Parathyroid adenoma (tissue), 2 donors: ENCODE data around the gene MLKL.
"Not testable (repeated sequence)": the region's sequence is repeated elsewhere in the genome, so short reads cannot be mapped to it uniquely, and the experiment has no call there.

ENCODE experiments used
- H2AFZ ChIP-seq: fragments of 300-600 bp; sonication (generic); one replicate; pipeline ENCODE4 v1.7.0; 2017; ENCODE audit warnings: antibody characterized with exemption, mild to moderate bottlenecking
- H3K27ac ChIP-seq: fragments of 300-600 bp; sonication (generic); one replicate; pipeline ENCODE4 v1.7.0; 2017
- H3K27me3 ChIP-seq: fragments of 300-600 bp; sonication (generic); one replicate; pipeline ENCODE4 v1.7.0; 2017; ENCODE audit warnings: low read length; ENCODE audit not compliant: control insufficient read depth, insufficient read depth
- H3K36me3 ChIP-seq: fragments of 300-600 bp; sonication (generic); one replicate; pipeline ENCODE4 v1.7.0; 2017; ENCODE audit warnings: low read length; ENCODE audit not compliant: control insufficient read depth, insufficient read depth
- H3K4me1 ChIP-seq: fragments of 300-600 bp; sonication (generic); one replicate; pipeline ENCODE4 v1.7.0; 2017; ENCODE audit warnings: control low read depth
- H3K4me2 ChIP-seq: fragments of 300-600 bp; sonication (generic); one replicate; pipeline ENCODE4 v1.7.0; 2017; ENCODE audit warnings: low read length
- H3K4me3 ChIP-seq: fragments of 300-600 bp; sonication (generic); one replicate; pipeline ENCODE4 v1.7.0; 2017; ENCODE audit warnings: low read depth, low read length
- H3K79me2 ChIP-seq: fragments of 300-600 bp; sonication (generic); one replicate; pipeline ENCODE4 v1.7.0; 2017; ENCODE audit warnings: control low read depth
- H3K9ac ChIP-seq: fragments of 300-600 bp; sonication (generic); one replicate; pipeline ENCODE4 v1.7.0; 2017; ENCODE audit warnings: mild to moderate bottlenecking
- H3K9me3 ChIP-seq: fragments of 300-600 bp; sonication (generic); one replicate; pipeline ENCODE4 v1.7.0; 2017; ENCODE audit warnings: low read length; ENCODE audit not compliant: control insufficient read depth
- CTCF ChIP-seq: fragments of 300-600 bp; sonication (generic); IDR thresholded peaks from one replicate; pipeline ENCODE4 v1.7.0; 2017; ENCODE audit warnings: antibody characterized with exemption, mild to moderate bottlenecking
- donor health status: primary hyperparathyroidism.

Gene MLKL

GRCh38 chr16:74660383-74660782 is 40.3 kb downstream of the MLKL start:
- H3K27ac ChIP-seq: no peak overlapping the region
- H3K4me1 ChIP-seq: no peaks in the 10 kb centered on the region
- no peak overlapping the region for H2AFZ ChIP-seq
- H3K27me3 ChIP-seq: no peaks in the 10 kb centered on the region
- TF ChIP-seq CTCF: no peak
- H3K79me2 ChIP-seq: peaks cover 36% of the 10 kb centered on the region
- no peak overlapping the region for H3K9ac ChIP-seq
- H3K9me3 ChIP-seq: no peaks in the 10 kb centered on the region
- no peak overlapping the region for H3K4me3 ChIP-seq
- no peak overlapping the region for H3K4me2 ChIP-seq
- no peaks in the 10 kb centered on the region for H3K36me3 ChIP-seq

DNA sequence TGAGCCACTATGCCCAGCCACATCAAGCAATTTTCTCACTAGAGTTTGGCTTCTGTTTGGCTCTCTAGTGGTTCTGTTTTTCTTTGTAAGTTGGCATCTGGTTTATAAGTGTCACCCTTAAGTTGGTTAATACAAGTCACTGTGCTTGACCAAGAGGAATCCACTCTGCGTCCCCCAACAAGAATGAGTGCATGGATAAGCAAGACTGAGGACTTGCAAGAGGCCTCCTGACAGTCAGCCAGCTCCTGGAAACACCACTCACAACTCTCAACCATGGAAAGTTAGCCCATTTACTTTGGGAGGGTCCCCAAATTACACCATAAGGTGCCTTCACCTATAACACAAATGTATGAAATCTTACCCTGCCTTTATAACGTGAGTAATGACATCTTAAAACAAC is 41.6 kb downstream of the MLKL start:
- no peaks in the 10 kb centered on the region for H3K9me3 ChIP-seq
- no peak overlapping the region for H3K9ac ChIP-seq
- H3K4me2 ChIP-seq: no peak overlapping the region
- H3K36me3 ChIP-seq: no peaks in the 10 kb centered on the region
- no peaks in the 10 kb centered on the region for H3K4me1 ChIP-seq
- H3K79me2 ChIP-seq: peaks cover 36% of the 10 kb centered on the region
- H3K4me3 ChIP-seq: no peak overlapping the region
- H3K27ac ChIP-seq: no peak overlapping the region
- no peak overlapping the region for H2AFZ ChIP-seq
- TF ChIP-seq CTCF: no peak
- no peaks in the 10 kb centered on the region for H3K27me3 ChIP-seq

DNA sequence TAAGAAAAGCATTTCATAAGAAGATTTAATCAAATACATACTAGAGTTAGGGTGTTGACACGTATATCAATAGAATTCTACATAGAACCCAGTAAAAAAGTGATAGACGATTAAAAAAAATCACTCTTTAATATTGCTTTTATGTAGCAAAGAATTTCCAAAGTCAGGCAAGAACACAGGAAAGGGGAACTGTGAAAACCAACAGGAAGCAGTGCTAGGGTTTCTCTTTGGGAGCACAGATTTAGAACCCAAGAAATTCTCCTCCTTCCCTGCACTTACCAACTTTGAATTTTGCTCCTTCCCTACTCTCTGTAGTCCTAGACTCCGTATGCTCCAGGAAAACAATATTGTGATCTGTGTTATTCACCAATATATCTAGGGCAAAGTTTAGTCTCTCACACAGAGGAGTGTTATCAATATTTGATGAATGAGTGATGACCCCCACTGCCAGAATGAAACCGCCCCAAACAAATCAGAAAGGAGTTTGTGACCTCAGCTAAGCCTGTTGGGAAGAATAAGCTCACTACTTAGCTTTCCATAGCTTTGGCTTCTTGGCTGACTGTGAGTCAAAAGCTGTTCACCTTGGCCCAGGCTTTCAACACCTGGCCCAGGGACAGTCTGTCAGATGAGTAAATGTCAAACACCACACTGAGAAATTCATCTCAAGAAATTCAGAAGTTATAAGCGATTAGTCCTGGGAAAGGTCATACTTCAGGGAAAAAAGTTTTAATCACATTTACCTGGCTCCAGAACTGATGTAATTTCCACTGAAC is 42.6 kb downstream of the MLKL start:
- Histone ChIP-seq H3K27me3 (no peaks in the 10 kb centered on the region), H3K9ac (no peak overlapping the region), H3K4me1 (no peaks in the 10 kb centered on the region), H3K4me2 (no peak overlapping the region), H3K79me2 (peaks cover 29% of the 10 kb centered on the region), H3K27ac (no peak overlapping the region), H2AFZ (no peak overlapping the region), H3K9me3 (no peaks in the 10 kb centered on the region), H3K36me3 (no peaks in the 10 kb centered on the region), H3K4me3 (no peak overlapping the region)
- TF ChIP-seq CTCF: no peak

DNA sequence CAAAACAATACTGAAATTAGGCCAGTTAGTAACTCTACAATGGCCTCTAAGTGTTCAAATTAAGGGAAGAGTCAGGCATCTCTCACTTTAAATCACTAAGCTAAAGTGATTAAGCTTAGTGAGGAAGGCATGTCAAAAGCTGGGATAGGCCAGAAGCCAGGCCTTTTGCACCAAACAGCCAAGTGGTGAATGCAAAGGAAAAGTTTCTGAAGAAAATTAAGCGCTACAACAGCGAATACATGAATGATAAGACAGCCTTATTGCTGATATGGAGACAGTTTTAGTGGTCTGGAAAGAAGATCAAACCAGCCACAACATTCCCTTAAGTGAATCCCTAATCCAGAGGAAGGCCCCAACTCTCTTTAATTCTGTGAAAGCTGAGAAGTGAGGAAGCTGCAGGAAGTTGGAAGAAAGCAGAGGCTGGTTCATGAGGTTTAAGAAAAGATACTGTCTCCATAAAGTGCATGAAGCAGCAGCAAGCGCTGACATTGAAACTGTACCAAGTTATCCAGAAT is 46.1 kb downstream of the MLKL start:
- H3K4me1 ChIP-seq: peaks cover 6% of the 10 kb centered on the region
- peaks cover 27% of the 10 kb centered on the region for H3K79me2 ChIP-seq
- H3K9me3 ChIP-seq: no peaks in the 10 kb centered on the region
- no peaks in the 10 kb centered on the region for H3K27me3 ChIP-seq
- no peak overlapping the region for H3K4me3 ChIP-seq
- H3K36me3 ChIP-seq: no peaks in the 10 kb centered on the region
- H3K9ac ChIP-seq: no peak overlapping the region
- H3K27ac ChIP-seq: no peak overlapping the region
- no peak for TF ChIP-seq CTCF
- no peak overlapping the region for H3K4me2 ChIP-seq
- no peak overlapping the region for H2AFZ ChIP-seq

DNA sequence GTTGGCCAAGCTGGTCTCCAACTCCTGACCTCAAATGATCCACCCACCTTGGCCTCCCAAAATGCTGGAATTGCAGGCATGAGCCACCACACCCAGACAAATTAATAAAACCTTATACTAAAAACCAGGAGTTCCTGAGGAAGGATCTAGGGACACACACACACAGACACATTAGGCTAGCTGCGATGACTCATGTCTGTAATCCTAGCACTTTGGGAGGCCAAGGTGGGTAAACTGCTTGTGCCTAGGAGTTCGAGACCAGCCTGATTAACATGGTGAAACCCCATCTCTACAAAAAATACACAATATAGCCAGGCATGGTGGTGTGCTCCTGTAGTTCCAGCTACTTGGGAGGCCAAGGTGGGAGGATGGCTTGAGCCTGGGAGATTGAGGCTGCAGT is 47.8 kb downstream of the MLKL start:
- H3K4me1 ChIP-seq, H3K36me3 ChIP-seq, H3K27ac ChIP-seq, H2AFZ ChIP-seq, H3K9ac ChIP-seq, H3K27me3 ChIP-seq, H3K9me3 ChIP-seq, H3K4me3 ChIP-seq, H3K4me2 ChIP-seq: not testable (repeated sequence)
- peaks cover 14% of the 10 kb centered on the region for H3K79me2 ChIP-seq
